Endothelial cell of umbilical vein (primary cell): ENCODE measurements around the gene PSMB5. TPM values are rescaled to one million over a fixed set of nuclear protein-coding genes. Genes with fewer than 3 reads are reported as not detected.

Source experiments
- BruUV-seq: library from RNA; stranded (reverse); fragments of 400-500 nt; replicated peaks from 2 replicates; lab custom pipeline; 2021; lab: Mats Ljungman, UMichigan
- CTCF ChIA-PET: fragments of 300-600, 350-600 bp; sonication (Branson Sonifier 250); formaldehyde crosslinking; loops from one replicate; lab custom pipeline; 2021; ENCODE audit warnings: antibody characterized with exemption, inconsistent platforms; lab: Charles Lee
- POLR2A ChIA-PET: fragments of 300-600, 350-600 bp; sonication (Branson Sonifier 250); formaldehyde crosslinking; loops from one replicate; lab custom pipeline; 2021; ENCODE audit warnings: antibody characterized with exemption, inconsistent platforms; lab: Charles Lee
- DNase-seq: peaks from one replicate; pipeline ENCODE4 v3.0.0-alpha.2; 2011; ENCODE audit warnings: low read depth, low spot score
- FAIRE-seq: peaks from 2 replicates; lab custom pipeline; 2011; peaks lifted over from hg19 to GRCh38; lab: Jason Lieb, UNC
- H2AFZ ChIP-seq: 2 replicates; pipeline ENCODE4 v1.6.0; 2012; ENCODE audit warnings: low read depth, low read length, control low read depth, inconsistent platforms
- H3K27ac ChIP-seq: 2 replicates; pipeline ENCODE4 v1.5.1; 2011; ENCODE audit warnings: low read depth, mild to moderate bottlenecking, control low read depth, low read length, moderate library complexity; ENCODE audit not compliant: insufficient read depth
- H3K27me3 ChIP-seq, 2 experiments: 2 replicates each; pipeline versions ENCODE4 v1.6.0 to v1.6.1; 2011; ENCODE audit warnings: low read length in 2 of 2, mixed read lengths in 1 of 2; ENCODE audit not compliant: control insufficient read depth in 2 of 2, insufficient read depth in 2 of 2
- H3K36me3 ChIP-seq, 2 experiments: 2 replicates in 1 of 2; 3 replicates in 1 of 2; pipeline ENCODE4 v1.5.1; 2011; ENCODE audit warnings: low read length in 2 of 2, mild to moderate bottlenecking in 1 of 2, moderate library complexity in 1 of 2; ENCODE audit not compliant: control insufficient read depth in 2 of 2, insufficient read depth in 2 of 2; ENCODE audit errors: extremely low read depth in 1 of 2
- H3K4me1 ChIP-seq: 3 replicates; pipeline ENCODE4 v1.5.1; 2011; ENCODE audit warnings: mild to moderate bottlenecking, low read length; ENCODE audit not compliant: control insufficient read depth, insufficient read depth; ENCODE audit errors: extremely low read depth
- H3K4me2 ChIP-seq: 2 replicates; pipeline ENCODE4 v1.6.1; 2011; ENCODE audit warnings: low read length, control low read depth, mixed read lengths; ENCODE audit not compliant: insufficient read depth
- H3K4me3 ChIP-seq, 3 experiments: fragments of 200-600 bp in 1 of 3; sonication (generic), shearing (Covaris generic) in 1 of 3; replicated peaks in 1 of 3; 2 replicates each; pipeline ENCODE4 v1.5.1; 2011 to 2016; ENCODE audit warnings: control low read depth in 3 of 3, low read length in 3 of 3, mild to moderate bottlenecking in 2 of 3, inconsistent platforms in 1 of 3, low read depth in 1 of 3, moderate library complexity in 1 of 3; ENCODE audit not compliant: insufficient read depth in 1 of 3
- H3K79me2 ChIP-seq: 2 replicates; pipeline ENCODE4 v1.6.0; 2012; ENCODE audit warnings: low read length, inconsistent platforms; ENCODE audit not compliant: control insufficient read depth, insufficient read depth
- H3K9ac ChIP-seq: replicated peaks from 2 replicates; pipeline ENCODE3; 2011; ENCODE audit warnings: low read length, control low read depth; ENCODE audit not compliant: insufficient read depth; ENCODE audit errors: extremely low read depth
- H3K9me1 ChIP-seq: replicated peaks from 3 replicates; pipeline ENCODE4 v1.6.0; 2011; ENCODE audit warnings: mild to moderate bottlenecking, low read length; ENCODE audit not compliant: control insufficient read depth, insufficient read depth; ENCODE audit errors: extremely low read depth
- H3K9me3 ChIP-seq: replicated peaks from 2 replicates; pipeline ENCODE4 v1.5.1; 2012; ENCODE audit warnings: low read length, inconsistent platforms; ENCODE audit not compliant: control insufficient read depth, insufficient read depth
- H4K20me1 ChIP-seq: replicated peaks from 2 replicates; pipeline ENCODE3; 2011; ENCODE audit warnings: mild to moderate bottlenecking, low read length; ENCODE audit not compliant: control insufficient read depth, insufficient read depth; ENCODE audit errors: extremely low read depth
- EZH2 ChIP-seq: IDR thresholded peaks from 2 replicates; pipeline ENCODE4 v1.6.1; 2012; ENCODE audit warnings: borderline replicate concordance, low read depth, mild to moderate bottlenecking, moderate library complexity, low read length, inconsistent platforms; ENCODE audit not compliant: severe bottlenecking
- FOS ChIP-seq: IDR thresholded peaks from 2 replicates; pipeline ENCODE4 v1.6.1; 2011; ENCODE audit warnings: mild to moderate bottlenecking, low read length, moderate library complexity, borderline replicate concordance; ENCODE audit not compliant: insufficient read depth
- GATA2 ChIP-seq: IDR thresholded peaks from 2 replicates; pipeline ENCODE4 v1.7.0; 2011; ENCODE audit warnings: low read depth, mild to moderate bottlenecking, moderate library complexity, mixed read lengths, low read length; ENCODE audit not compliant: insufficient read length, insufficient read depth
- JUN ChIP-seq: IDR thresholded peaks from 2 replicates; pipeline ENCODE4 v1.6.1; 2011; ENCODE audit warnings: borderline replicate concordance, low read depth; ENCODE audit not compliant: insufficient read length, insufficient read depth
- MAX ChIP-seq: IDR thresholded peaks from 2 replicates; pipeline ENCODE4 v1.6.1; 2011; ENCODE audit not compliant: insufficient read depth, insufficient read length
- MYC ChIP-seq: IDR thresholded peaks from one replicate; pipeline ENCODE4 v1.6.1; 2011; ENCODE audit warnings: mild to moderate bottlenecking, low read depth, low read length
- POLR2A ChIP-seq: IDR thresholded peaks from 2 replicates; pipeline ENCODE4 v1.6.1; 2012; ENCODE audit warnings: low read depth, mild to moderate bottlenecking, control low read depth, low read length
- POLR2AphosphoS5 ChIP-seq: IDR thresholded peaks from 2 replicates; pipeline ENCODE4 v1.6.1; 2012; ENCODE audit warnings: low read depth, mild to moderate bottlenecking, control low read depth, low read length, moderate library complexity; ENCODE audit not compliant: insufficient read depth
- dilution Hi-C: fragments of 300-500 bp; cut with MboI; formaldehyde crosslinking; loops from one replicate; pipeline ENCODE4 v1.15.0; 2019; ENCODE audit warnings: low sequenced_read_pairs; ENCODE audit not compliant: extremely low pct_ligation_motif_present
- intact Hi-C: fragments of 100-400 bp; cut with micrococcal nuclease; formaldehyde crosslinking; loops from one replicate; pipeline ENCODE4 v1.10.0; 2022
- polyA plus RNA-seq, 4 experiments: library from polyadenylated mRNA; depleted of rRNA in 3 of 4; stranded (reverse) in 3 of 4; unstranded in 1 of 4; fragments of >200 nt; gene quantifications; 2 replicates each; pipeline versions ENCODE4 v1.2.1 to v1.2.3, GENCODE V29; 2011 to 2012; ENCODE audit warnings: missing spikeins in 1 of 4
- total RNA-seq: library from RNA; stranded (reverse); gene quantifications from 2 replicates; pipeline ENCODE4 v1.2.3, GENCODE V29; 2021
- TF ChIP-seq, protein P1 (sequence below), 2 donors: IDR thresholded peaks; 1 replicate in 1 of 2; 2 replicates in 1 of 2; pipeline ENCODE4 v1.5.1; 2011; ENCODE audit warnings: low read length in 2 of 2, mild to moderate bottlenecking in 2 of 2, moderate library complexity in 2 of 2, control low read depth in 1 of 2, inconsistent platforms in 1 of 2, low read depth in 1 of 2; ENCODE audit not compliant: insufficient read depth in 1 of 2; ENCODE audit errors: extremely low read depth in 1 of 2

Gene PSMB5
- total and polyA plus RNA-seq, 2 donors (not counting 3 experiments of a cell fraction or from before 2014, with no cell fraction given), result 236 to 464 TPM

DNA sequence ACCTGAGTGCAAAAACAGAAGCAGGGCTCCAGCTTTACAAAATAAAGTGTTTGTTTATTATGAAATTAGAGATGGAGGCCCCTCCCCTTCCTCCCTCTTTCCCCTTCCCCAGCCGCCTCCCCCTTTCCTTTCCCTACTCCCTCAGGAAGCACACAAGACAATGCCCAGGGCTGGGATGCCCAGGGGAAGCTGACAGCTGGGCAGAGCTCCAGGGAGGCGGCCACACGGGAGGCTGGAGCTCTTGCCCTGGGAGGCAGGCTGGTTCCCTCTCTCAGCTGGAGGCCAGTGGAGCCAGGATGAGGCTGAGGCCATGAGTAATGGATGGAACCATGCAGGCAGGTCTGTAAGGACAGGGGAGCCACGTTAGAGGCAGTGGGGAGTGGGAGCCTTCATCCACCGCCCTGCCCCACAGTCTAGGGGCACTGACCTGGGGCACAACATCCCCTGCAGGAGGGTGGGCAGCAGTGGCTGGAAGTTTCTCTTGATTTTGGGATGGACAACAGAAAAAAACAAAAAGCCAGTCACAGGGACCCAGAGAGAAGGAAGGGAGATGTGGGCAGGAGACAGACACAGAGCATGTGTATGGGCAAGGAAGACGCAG, 12.4 kb upstream of the PSMB5 start:
- TF ChIP-seq MYC (no peak), FOS (no peak), GATA2 (no peak), POLR2A (no peak), JUN (no peak), EZH2 (no peak), POLR2AphosphoS5 (no peak), MAX (no peak)
- TF ChIP-seq, protein P1, sequence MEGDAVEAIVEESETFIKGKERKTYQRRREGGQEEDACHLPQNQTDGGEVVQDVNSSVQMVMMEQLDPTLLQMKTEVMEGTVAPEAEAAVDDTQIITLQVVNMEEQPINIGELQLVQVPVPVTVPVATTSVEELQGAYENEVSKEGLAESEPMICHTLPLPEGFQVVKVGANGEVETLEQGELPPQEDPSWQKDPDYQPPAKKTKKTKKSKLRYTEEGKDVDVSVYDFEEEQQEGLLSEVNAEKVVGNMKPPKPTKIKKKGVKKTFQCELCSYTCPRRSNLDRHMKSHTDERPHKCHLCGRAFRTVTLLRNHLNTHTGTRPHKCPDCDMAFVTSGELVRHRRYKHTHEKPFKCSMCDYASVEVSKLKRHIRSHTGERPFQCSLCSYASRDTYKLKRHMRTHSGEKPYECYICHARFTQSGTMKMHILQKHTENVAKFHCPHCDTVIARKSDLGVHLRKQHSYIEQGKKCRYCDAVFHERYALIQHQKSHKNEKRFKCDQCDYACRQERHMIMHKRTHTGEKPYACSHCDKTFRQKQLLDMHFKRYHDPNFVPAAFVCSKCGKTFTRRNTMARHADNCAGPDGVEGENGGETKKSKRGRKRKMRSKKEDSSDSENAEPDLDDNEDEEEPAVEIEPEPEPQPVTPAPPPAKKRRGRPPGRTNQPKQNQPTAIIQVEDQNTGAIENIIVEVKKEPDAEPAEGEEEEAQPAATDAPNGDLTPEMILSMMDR (IDR thresholded peaks at IDR 0.05; ENCODE audit: extremely low read depth in 1 of 2, insufficient read depth in 1 of 2, low read depth in 1 of 2, low read length in 2 of 2), result no peak
- ChIA-PET POLR2A (interaction anchor here (0.5 to 1.6 kb wide), 9 partner anchors 8 to 130 kb away, joined by 3 to 5 read pairs (median 4); no protein-coding TSS in a partner anchor), CTCF (interaction anchor here (0.6 to 4.0 kb wide), 11 partner anchors 8 to 65 kb away, joined by 3 to 34 read pairs (median 6); partner anchors contain the start of genes AJUBA and CDH24)
- Histone ChIP-seq H3K4me1 (peaks cover 41% of the 10 kb centered on the region), H3K4me3 (no peak overlapping the region), H3K4me2 (peak overlapping the region; percentile 6), H3K36me3 (peaks cover 0 to 5% of the 10 kb centered on the region in 2 experiments), H3K9me3 (no peaks in the 10 kb centered on the region), H4K20me1 (no peaks in the 10 kb centered on the region), H2AFZ (peak overlapping the region; percentile 43), H3K9ac (no peak overlapping the region), H3K27ac (peak overlapping the region; percentile 37), H3K27me3 (no peaks in the 10 kb centered on the region), H3K9me1 (no peaks in the 10 kb centered on the region), H3K79me2 (no peaks in the 10 kb centered on the region)
- dilution Hi-C loops, result no loop called here
- FAIRE-seq (peak; percentile 88), DNase-seq (peak; percentile 81)
- intact Hi-C loops, result loop anchor here (1.0 to 2.0 kb wide), 4 partner anchors 9 to 52 kb away; no protein-coding TSS in a partner anchor
- no TSS peak for BruUV-seq
